Stimulated activated CD4-positive, alpha-beta T cell treated with anti-CD3 and anti-CD28 coated beads, Interleukin-12 subunit alpha, Interleukin-12 subunit beta, amount 100 ng/mL, for 4 hours (primary cell): ENCODE data around the gene ERCC6.

Experiments used
- DNase-seq: peaks from one replicate; pipeline ENCODE4 v3.0.0-alpha.2; 2020

ERCC6 gene

GRCh38 chr10:49543604-49544003 lies 4.7 kb upstream of the ERCC6 start:
- DNase-seq: no peak

- DNase-seq: no peak
Observed at GRCh38 chr10:49542353-49542752, 3.4 kb upstream of the ERCC6 start.

GRCh38 chr10:49541762-49542161 lies 2.8 kb upstream of the ERCC6 start:
- no peak for DNase-seq

GRCh38 chr10:49540056-49540797 lies 1.3 kb upstream of the ERCC6 start:
- DNase-seq: no peak

GRCh38 chr10:49539320-49539885 lies 482 bp upstream of the ERCC6 start:
- peak; percentile 8 for DNase-seq

GRCh38 chr10:49534670-49535381 lies 4.1 kb downstream of the ERCC6 start:
- no peak for DNase-seq

GRCh38 chr10:49532461-49532860 lies 6.5 kb downstream of the ERCC6 start:
- no peak for DNase-seq

GRCh38 chr10:49528977-49529506 lies 9.9 kb downstream of the ERCC6 start:
- DNase-seq: no peak

GRCh38 chr10:49527850-49528249 lies 11.1 kb downstream of the ERCC6 start:
- DNase-seq: no peak

GRCh38 chr10:49527061-49527460 lies 11.9 kb downstream of the ERCC6 start:
- no peak for DNase-seq

- no peak for DNase-seq
Observed at GRCh38 chr10:49526619-49527018, 12.3 kb downstream of the ERCC6 start.

- no peak for DNase-seq
Observed at GRCh38 chr10:49524496-49524895, 14.4 kb downstream of the ERCC6 start.

- DNase-seq: no peak
Observed at GRCh38 chr10:49523301-49523700, 15.6 kb downstream of the ERCC6 start.

- DNase-seq: no peak
Observed at GRCh38 chr10:49521062-49521461, 17.9 kb downstream of the ERCC6 start.

GRCh38 chr10:49520122-49520775 lies 18.7 kb downstream of the ERCC6 start:
- DNase-seq: no peak

GRCh38 chr10:49519717-49520116 lies 19.2 kb downstream of the ERCC6 start:
- DNase-seq: no peak

GRCh38 chr10:49518982-49519578 lies 19.8 kb downstream of the ERCC6 start:
- DNase-seq: no peak

- DNase-seq: no peak
Observed at GRCh38 chr10:49518566-49518965, 20.4 kb downstream of the ERCC6 start.

GRCh38 chr10:49516216-49516970 lies 22.5 kb downstream of the ERCC6 start:
- DNase-seq: no peak

- no peak for DNase-seq
Observed at GRCh38 chr10:49512121-49512809, 26.7 kb downstream of the ERCC6 start.

- DNase-seq: no peak
Observed at GRCh38 chr10:49509771-49510303, 29.1 kb downstream of the ERCC6 start.
